GM21723 (cell line): ENCODE results near the gene MGAT5B.

Source experiments
- ATAC-seq: cut with Tn5 transposase; IDR thresholded peaks from one replicate; pipeline ENCODE4 v1.9.1; 2021; ENCODE audit warnings: mild to moderate bottlenecking, moderate library complexity; ENCODE audit not compliant: unreplicated experiment

MGAT5B gene

DNA sequence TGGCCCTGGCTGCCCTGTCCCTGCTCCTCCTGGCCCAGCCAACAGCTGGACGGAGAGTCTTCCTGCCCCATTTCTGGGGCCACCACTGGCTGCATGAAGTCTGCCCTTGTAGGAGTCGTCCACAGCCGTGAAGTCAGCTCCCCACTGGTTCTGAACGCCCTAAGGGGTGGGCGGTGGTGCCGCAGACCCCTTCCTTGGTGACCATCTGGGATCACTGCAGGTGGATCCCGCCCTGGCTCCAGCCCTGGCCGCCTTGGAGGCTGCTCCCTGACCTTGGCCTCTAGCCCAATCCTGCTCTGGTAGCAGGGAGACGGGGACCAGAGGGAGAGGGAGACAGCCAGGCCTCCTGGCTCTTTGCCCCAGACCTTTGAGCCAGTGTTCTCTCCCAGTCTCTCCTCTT, 35.4 kb downstream of the MGAT5B start:
- no peak for ATAC-seq

DNA sequence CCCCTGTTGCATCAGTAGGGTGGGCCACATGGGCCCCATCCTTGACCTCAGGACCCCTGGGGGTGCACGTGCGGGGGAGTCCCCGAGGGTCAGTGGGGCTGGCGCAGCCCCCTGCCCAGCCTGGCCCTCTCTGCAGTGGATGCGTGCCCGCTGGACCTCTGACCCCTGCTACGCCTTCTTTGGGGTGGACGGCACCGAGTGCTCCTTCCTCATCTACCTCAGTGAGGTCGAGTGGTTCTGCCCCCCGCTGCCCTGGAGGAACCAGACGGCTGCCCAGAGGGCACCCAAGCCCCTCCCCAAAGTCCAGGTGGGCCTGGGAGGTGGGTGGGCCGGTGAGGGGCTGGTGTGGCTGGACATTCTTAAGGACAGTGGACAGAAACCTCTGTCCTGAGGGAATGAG, 35.9 kb downstream of the MGAT5B start:
- no peak for ATAC-seq

DNA sequence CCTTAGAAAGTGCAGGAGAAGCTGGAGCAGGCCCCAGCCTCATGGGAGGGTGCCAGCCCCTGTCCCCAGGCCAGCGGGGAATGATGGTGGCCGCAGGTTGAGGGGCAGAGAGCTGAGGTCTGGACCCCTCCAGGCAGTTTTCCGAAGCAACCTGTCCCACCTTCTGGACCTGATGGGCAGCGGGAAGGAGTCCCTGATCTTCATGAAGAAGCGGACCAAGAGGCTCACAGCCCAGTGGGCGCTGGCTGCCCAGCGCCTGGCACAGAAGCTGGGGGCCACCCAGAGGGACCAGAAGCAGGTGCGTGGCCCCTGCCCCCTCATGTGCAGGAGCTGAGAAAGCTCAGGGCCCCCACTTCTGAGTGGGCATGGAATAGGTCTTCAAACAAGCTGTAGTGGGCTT, 36.8 kb downstream of the MGAT5B start:
- no peak for ATAC-seq

DNA sequence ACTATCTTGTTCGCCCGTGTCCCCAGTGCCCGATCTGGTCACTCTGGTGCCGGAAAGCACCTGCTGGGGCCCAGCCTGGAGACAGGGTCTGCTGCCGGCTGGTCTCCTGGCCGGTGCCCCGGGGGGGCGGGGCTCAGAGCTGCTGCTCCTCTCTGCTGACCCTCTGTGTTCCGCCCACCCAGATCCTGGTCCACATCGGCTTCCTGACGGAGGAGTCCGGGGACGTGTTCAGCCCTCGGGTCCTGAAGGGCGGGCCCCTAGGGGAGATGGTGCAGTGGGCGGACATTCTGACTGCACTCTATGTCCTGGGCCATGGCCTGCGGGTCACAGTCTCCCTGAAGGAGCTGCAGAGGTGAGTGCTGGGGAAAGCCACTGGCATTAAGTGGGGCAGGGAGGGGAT, 37.6 kb downstream of the MGAT5B start:
- ATAC-seq = no peak

DNA sequence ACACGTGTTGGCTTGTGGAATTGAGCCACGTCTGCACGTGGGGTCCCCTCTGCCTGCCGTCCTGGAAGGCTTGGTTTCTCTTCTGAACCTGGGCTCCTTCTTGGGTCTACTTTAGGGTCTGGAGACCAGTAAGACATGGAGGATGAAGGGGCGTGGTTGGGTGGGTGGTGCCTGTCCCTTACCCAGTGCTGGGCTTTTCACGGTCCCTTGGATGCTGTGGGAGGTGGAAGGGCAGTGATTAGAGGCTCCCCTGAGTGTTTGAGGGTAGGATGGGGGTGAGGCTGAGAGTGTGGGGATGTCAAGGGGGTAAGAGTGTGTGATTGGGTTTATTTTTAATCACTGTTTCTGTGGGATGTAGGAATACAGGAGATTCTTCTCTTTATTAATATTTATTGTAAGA, 38.3 kb downstream of the MGAT5B start:
- ATAC-seq = no peak

DNA sequence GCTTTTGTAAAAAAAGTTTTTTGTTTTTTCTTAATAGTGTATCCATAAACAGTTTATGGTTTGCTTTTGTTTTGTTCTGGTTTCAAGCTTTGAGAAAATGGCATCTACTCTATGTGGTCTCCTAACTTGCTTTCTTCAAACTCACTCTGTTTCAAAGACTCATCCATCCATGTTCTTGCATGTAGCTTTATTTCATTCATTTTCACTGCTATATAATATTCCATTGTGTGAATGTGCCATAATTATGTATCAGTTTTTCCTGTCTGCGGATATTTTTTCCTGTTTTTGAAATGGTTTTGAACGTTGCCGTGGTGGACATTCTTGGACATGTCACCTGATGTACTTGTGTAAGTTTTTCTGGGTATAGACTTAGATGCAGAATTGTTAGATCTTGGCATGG, 39.1 kb downstream of the MGAT5B start:
- no peak for ATAC-seq

DNA sequence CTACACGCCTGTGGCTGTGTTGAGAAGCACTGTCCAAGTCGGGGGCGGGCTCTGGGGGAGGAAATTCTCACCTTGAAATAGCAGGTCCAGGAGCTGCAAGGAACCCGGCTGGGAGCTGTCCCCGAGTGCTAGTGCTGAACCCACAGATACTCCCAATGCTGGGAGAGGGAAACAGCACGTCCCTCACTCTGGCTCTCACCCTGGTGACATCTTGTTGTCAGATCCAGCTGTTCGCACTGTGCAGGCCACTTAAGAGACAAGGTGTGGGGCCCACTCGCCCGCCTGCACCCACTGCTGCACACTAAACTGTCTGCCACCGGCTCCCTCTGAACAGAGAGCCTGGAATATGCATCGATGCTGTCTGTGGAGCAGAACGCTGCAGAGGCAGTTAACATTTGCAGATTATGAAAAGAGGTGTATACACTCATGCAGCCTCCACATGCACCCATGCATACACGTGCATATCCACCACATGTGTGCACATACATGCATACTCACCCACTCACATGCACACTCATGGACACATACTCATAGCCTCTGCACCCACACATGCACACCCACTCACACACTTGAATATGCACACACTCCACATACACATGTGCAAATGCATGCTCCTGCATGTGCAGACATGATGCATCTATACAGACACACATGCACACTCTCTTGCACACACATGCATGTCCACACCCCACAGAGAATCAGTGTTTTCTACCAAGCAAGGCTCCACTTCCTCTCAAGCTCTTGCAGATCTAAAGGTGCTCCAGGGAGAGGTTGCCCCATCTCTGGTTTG, 42.0 kb downstream of the MGAT5B start:
- no peak for ATAC-seq

DNA sequence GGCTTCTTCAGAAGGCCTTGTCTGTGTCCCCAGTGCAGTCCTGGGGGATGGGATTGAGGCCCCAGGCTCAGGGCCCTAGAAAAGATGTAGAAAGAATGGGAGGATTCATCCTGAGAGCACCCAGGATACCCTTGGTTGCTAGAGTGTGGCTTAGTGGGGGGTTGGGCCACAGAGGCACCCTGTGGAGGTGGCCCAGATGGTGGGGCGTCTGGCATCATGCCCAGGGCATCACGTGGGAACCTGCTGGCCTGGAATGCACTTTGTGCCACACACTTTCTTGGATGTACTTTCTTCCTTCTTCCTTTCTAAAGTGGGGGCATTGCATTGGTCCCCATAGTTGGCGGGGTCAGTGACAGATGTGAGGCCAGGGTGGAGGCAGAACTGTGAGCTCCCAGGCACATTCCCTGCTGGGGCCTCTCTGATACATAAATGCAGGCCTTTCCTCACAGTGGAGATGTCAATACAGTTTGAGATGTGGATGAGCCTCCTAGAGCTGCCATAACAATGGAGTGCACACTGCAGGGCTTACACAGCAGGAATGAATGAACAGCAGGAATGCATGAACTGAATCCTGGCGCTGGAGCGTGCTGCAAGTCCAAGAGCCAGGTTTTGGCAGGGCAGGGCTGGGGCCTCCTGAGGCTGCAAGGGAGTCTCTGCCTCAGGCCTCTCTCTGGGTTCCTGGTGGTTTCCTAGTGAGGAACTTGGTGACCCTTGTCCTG, 43.3 kb downstream of the MGAT5B start:
- no peak for ATAC-seq

DNA sequence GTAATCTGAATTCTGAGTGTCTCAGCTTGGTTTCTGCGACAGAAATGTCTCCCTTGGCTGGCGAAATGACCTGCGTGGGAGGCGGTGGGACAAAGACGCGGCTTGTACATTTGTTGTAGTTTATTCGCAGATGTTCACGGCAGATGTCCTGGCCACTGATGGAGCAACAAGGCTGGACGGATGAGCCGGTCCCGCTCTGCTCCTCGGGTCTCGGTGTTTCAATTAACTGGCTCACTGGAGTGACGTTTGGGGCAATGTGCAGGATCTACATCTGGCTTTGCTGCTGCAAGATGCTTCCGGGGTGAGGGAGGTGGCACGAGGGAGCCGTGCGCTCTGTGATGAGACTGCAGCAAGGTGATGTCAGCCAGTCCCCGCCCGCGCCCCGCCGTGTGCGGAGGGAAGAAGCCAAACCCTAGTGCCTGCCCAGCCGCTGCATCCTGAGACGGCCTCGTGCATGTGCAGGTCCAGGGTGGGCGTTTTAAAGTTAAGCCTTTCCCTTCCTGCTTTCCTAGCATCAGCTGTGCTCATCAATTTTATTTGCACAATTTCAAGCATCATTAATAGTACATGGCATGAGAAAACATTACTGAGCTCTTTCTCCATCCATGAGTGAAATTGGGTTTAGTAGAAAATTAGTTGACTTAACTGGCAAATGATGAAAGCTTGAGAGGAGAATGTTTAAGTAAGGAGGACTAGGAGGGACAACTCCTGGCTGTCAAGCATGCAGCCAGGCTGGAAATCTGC, 44.4 kb downstream of the MGAT5B start:
- ATAC-seq = no peak

DNA sequence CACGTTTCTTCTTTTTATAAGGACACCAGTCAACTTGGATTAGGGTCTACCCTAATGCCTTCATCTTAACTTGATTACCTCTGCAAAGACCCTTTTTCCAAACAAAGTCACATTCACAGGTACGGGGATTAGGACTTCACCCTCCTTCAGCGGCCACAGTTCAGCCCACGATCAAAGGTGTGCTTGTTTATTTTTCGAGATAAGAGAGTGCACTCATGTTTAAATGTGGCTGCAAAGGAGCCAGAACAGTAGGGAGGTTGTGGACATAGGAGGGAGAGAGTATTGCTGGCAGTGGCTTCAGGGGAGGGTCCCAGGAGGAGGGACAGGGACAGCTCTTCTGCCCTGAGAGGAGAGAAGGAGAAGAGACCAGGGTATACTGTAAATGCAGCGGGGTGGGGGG, 46.7 kb downstream of the MGAT5B start:
- ATAC-seq = no peak

DNA sequence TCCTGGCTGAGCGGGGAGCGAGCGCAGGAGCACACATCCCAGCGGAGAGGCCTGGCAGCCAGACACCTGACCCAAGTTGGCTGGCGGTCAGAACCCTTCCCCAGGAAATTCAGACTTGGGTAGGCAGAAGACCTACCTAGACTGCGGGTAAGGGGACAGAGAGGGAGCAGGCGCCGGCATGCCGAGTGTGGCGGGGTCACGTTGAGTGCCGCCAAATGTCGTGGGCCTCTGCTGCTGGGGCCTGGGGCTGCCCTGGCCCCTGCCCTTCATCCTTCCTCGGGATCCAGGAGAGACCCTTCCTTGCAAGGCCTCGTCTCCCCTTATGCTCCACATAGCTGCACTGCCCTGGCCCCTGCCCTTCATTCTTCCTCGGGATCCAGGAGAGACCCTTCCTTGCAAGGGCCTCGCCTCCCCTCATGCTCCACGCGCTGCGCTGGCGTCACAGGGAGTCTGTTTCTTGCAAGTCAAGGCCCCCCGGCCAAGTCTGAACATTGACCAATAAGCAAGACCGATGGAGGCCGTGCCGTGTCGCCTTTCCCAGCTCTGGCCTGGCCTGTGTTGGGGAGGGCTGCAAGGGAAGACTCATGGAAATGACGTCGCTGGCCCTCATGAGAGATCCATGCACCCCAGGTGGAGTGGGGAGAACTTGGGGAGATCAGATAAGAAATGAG, 47.8 kb downstream of the MGAT5B start:
- ATAC-seq = no peak

DNA sequence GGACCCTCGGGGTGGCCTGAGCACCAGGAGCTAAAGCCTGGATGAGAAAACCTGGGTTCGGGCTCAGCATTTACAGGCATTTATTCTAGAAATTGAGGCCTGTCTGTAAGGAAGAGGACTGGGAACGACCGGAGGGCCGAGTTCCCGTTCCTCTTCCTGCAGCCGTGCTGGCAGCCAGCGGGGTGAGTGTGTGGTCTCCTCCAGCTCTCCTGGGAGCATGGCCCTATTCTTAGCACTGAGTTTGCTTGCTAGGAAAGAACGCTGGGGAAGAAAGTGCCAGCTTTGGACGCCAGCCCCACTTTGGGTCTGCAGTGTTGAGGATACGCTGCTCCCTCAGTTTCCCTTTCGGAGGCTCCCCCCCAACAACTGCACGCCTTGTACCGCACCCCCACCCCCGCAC, 49.6 kb downstream of the MGAT5B start:
- ATAC-seq = no peak

DNA sequence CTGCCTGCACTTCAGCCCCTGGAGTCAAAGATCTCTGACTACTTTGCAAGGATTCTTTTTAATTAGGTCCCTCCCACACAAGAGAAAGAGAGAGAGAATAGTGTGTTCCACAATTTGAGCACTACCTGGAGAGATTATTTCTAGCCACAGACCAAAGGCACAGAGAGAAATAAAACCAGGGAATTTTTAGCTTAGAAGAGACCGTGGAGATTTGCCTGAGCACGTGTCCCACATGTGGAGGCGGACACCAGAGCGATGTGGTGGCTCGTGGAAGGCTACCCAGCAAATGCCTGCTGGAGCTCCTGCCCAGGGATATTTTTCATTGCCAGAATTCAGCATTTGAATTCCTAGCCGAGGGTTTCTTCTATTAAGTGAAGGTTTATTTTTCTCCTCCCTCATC, 50.6 kb downstream of the MGAT5B start:
- ATAC-seq = no peak

DNA sequence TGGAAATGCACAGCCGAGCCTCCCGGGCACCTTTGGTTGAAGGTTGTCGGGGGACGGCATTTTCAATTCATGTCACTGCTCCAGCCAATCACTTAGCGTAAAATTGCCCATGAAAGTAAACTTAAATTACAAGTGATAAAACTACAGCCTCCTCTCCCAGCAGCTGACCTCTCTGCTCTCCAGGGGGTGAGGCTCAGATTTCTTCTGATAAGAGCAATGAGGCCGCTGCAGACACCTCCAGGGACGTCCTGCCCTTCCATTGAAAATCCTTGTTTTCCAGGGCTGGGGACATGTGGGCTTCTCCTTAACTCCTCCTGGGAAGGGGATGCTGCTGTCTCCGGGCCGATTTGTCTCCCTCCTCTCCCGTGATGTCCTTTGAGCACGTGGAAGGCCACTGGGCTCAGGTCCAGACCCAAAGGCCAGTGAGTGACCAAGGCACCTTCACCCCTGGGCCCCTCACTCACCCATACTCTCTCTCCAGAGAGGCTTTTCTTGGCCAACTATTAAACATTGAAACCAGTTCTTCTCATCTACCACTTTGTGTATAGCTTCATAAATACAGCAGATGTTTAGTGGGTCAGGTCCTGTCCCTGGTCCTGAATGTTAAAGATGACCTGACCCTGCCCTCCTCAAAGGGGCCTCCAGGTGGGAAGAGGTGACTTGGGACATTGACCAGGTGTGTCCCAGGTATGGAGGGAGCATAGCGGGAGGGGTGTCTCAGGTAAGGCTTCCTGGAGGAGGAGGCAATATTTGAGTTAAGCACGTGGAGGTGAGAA, 52.3 kb downstream of the MGAT5B start:
- ATAC-seq = no peak

DNA sequence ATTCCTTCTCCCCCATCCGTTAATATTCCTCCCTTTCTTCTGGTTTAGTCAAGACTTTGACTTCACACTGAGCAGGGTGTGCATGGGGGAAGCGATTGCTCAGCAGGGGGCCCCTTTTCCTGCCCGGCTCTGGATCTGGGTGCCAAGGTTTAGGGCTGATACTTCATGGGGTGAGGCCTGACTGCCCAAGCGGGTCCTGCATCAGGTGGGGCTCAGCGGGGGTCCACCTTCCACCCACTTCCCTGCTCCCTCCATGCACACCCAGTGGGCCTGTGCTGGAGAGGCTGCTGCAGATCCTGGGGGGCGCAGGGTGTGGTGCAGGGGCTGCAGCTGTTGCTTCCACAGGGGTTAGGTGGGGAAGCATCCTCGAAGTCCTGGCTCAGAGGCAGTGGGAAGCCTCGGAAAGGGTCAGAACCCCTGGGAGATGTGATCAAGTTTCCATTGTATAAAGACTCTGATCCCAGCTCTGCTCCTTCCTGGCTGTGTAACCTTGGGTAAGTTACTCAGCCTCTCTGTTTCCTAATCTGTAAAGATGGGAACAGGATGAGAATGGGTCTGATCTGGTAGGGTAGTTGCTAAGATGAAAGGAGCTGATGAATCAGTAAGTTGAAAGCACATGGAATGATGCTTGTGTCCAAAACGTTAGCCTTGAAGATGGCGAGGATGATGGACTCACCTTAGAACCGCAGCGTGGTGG, 53.3 kb downstream of the MGAT5B start:
- ATAC-seq = no peak

DNA sequence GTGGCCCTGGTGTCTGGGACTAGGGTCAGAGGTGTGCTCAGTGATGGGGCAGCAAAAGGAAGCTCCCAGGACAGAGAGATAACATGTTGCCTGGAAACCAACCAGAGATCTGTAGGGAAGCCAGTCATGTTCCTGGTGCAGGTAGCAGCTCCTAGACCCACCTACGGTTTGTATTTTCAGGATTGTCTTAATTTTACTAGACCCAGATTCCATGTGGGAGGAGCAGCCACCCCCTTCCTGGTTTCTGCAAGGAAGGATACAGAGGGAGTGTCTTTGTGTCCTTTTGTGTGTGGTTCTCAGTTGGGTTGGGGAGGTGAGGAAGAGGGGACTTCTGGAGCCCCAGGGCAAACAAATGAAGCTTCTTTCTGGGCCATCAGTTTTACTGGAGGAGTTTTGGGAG, 53.9 kb downstream of the MGAT5B start:
- no peak for ATAC-seq

DNA sequence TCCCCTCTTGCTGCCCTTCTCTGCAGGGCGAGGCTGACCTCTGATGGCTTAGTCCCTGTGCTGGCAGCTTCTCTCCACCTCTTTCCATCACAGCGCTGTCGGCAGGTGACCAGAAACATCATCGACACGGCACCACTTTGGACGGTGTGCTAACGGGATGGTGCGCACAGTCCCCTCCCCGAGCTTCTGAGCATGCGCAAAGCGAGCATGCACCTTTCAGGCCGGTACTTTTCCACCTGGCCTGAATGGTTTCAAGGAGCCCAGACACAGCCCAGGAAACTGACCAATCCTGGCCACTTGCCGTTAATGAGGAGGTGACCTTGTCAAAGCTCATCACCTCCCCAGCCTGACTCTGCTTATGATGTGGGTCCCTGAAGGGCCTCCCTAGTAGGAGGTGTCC, 54.8 kb downstream of the MGAT5B start:
- no peak for ATAC-seq

DNA sequence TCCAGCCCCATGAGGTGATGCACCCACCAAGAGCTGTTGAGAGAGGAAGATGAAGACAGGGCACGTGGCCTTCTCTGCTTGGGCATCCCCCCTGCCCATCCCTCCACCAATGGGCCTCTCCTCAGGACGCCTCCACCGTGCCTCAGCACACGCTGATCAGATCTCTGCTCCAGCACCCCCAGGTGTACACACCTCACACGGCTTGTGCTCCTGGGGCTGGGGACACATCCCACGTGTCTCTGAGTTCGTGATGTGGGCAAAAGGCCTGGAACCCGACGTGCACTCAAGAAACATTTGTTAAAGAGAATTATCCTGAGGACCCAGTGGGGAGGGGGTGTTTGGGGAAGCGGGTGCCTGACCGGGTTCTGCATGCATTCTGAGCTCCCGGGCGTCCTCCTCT, 55.3 kb downstream of the MGAT5B start:
- ATAC-seq = no peak

DNA sequence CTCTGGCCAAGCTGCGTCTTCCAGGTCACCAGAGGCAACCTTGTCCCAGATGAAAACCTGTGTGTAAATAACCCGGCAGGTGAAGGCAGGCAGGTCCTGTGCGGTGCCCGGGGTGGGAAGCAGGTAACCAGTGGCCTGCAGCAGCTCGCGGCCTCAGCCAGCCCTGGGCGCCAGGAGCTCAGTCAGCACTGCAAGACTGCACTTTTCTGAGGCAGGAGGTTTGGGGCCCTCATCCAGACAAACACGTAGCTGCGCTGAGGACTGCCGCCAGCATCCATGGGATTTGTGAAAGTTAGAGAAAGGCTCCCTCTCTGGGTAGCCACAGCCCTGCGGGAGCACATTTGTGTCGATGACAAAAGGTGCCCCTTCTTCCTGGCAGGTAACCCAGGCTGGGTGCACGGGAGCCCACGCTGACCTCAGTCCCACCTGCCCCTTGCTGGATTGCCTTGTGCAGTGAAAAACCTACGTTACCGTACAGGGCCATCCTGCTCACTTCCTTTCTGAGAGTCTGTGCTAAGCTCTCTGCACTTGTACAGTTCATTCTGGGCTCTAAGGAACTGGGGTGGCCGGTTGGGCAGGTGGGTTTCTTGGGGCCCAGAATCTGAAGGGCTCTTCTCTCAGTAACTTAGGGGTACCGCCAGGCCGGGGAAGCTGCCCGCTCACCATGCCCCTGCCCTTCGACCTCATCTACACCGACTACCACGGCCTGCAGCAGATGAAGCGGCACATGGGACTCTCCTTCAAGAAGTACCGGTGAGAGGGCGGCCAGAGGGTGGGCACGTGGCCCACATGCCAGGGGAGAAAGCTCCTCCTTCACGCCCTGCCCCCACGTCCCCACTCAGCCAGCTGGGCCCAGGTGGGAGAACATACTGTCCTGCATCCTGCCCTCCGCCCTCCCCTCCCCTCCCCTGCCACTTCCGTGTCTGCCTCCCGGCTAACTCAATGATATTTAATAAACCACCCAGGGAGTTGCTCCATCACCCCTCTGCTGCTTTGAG, 56.4 kb downstream of the MGAT5B start:
- ATAC-seq = no peak
